Measurements from ENCODE around the gene DEF6. TPM values are rescaled to one million over a fixed set of nuclear protein-coding genes. Genes with fewer than 3 reads are reported as not detected.
"Not testable (repeated sequence)": the region's sequence is repeated elsewhere in the genome, so short reads cannot be mapped to it uniquely, and the experiment has no call there.

The DEF6 gene
- total RNA-seq, 1 donor: 1.3 TPM

GRCh38 chr6:35305117-35305516 is 7.5 kb downstream of the DEF6 start:
- DNase-seq (ENCODE audit: low read depth): no peak
- no peak for TF ChIP-seq CTCF (IDR thresholded peaks at IDR 0.05; ENCODE audit: insufficient read depth, low read depth, low read length)
- H3K4me3 ChIP-seq (ENCODE audit: low read depth, low read length): no peak overlapping the region

- not testable (repeated sequence) for H3K4me3 ChIP-seq (ENCODE audit: low read depth, low read length); DNase-seq (ENCODE audit: low read depth)
These were observed 9.5 kb downstream of the DEF6 start for GRCh38 chr6:35307138-35307537.

GRCh38 chr6:35308543-35308942 is 10.9 kb downstream of the DEF6 start:
- H3K4me3 ChIP-seq (ENCODE audit: low read depth, low read length); DNase-seq (ENCODE audit: low read depth): not testable (repeated sequence)

GRCh38 chr6:35309611-35310264 is 12.1 kb downstream of the DEF6 start:
- no peak for DNase-seq (ENCODE audit: low read depth)
- TF ChIP-seq CTCF (IDR thresholded peaks at IDR 0.05; ENCODE audit: insufficient read depth, low read depth, low read length): no peak

GRCh38 chr6:35310265-35310831 is 12.7 kb downstream of the DEF6 start:
- no peak overlapping the region for H3K4me3 ChIP-seq (ENCODE audit: low read depth, low read length)
- DNase-seq (ENCODE audit: low read depth): no peak
- no peak for TF ChIP-seq CTCF (IDR thresholded peaks at IDR 0.05; ENCODE audit: insufficient read depth, low read depth, low read length)

More at GRCh38 chr6:35309611-35310264, 12.1 kb downstream of the DEF6 start:
- H3K4me3 ChIP-seq (ENCODE audit: low read depth, low read length): no peak overlapping the region

GRCh38 chr6:35311390-35312075 is 13.9 kb downstream of the DEF6 start:
- DNase-seq (ENCODE audit: low read depth): no peak
- H3K4me3 ChIP-seq (ENCODE audit: low read depth, low read length): no peak overlapping the region
- TF ChIP-seq CTCF (IDR thresholded peaks at IDR 0.05; ENCODE audit: insufficient read depth, low read depth, low read length): no peak

GRCh38 chr6:35312076-35312800 is 14.6 kb downstream of the DEF6 start:
- DNase-seq (ENCODE audit: low read depth): no peak
- no peak overlapping the region for H3K4me3 ChIP-seq (ENCODE audit: low read depth, low read length)
- TF ChIP-seq CTCF (IDR thresholded peaks at IDR 0.05; ENCODE audit: insufficient read depth, low read depth, low read length): no peak
